Cardiac muscle cell (in vitro differentiated cells and primary cell): ENCODE data around the gene TUT7. TPM values are rescaled to one million over a fixed set of nuclear protein-coding genes. Genes with fewer than 3 reads are reported as not detected.

Experiments used
- DNase-seq, 2 donors: peaks; one replicate each; pipeline versions ENCODE4 v3.0.0 to v3.0.0-alpha.2; 2010 to 2017; ENCODE audit warnings: low read depth in 1 of 2, low spot score in 1 of 2
- H3K27ac ChIP-seq: fragments of 200-600 bp; sonication (generic); 2 replicates; pipeline ENCODE4 v1.5.1; 2016
- H3K27me3 ChIP-seq: fragments of 200-600 bp; sonication (generic); 2 replicates; pipeline ENCODE4 v1.6.0; 2016; ENCODE audit warnings: control low read depth
- H3K36me3 ChIP-seq: fragments of 200-600 bp; sonication (generic); 2 replicates; pipeline ENCODE4 v1.5.1; 2016; ENCODE audit warnings: control low read depth
- H3K4me1 ChIP-seq: fragments of 200-600 bp; sonication (generic); 2 replicates; pipeline ENCODE4 v1.8.1; 2017; ENCODE audit warnings: low read depth, mild to moderate bottlenecking, mixed run types
- H3K4me3 ChIP-seq: fragments of 200-600 bp; sonication (generic); 2 replicates; pipeline ENCODE4 v1.5.1; 2016; ENCODE audit warnings: mild to moderate bottlenecking
- H3K9me3 ChIP-seq: fragments of 200-600 bp; sonication (generic); 2 replicates; pipeline ENCODE4 v1.5.1; 2017; ENCODE audit warnings: low read depth, mild to moderate bottlenecking, control low read depth
- polyA plus RNA-seq: library from polyadenylated mRNA; unstranded; fragments of >200 nt; fragmentation: Nextera tagmentation; extraction: Ambion mirVana; gene quantifications from 2 replicates; pipeline ENCODE4 v1.2.1, GENCODE V29; 2016
- total RNA-seq: library from RNA; depleted of rRNA; stranded (reverse); fragments of >200 nt; gene quantifications from 2 replicates; pipeline ENCODE4 v1.2.3, GENCODE V29; 2016
- TF ChIP-seq, protein P1 (sequence below): IDR thresholded peaks from 2 replicates; pipeline ENCODE4 v1.5.1; 2012; ENCODE audit warnings: low read depth, mild to moderate bottlenecking, low read length

The TUT7 gene
- total and polyA plus RNA-seq, 2 experiments from 2014 or later = 10.3 to 16.4 TPM

DNA sequence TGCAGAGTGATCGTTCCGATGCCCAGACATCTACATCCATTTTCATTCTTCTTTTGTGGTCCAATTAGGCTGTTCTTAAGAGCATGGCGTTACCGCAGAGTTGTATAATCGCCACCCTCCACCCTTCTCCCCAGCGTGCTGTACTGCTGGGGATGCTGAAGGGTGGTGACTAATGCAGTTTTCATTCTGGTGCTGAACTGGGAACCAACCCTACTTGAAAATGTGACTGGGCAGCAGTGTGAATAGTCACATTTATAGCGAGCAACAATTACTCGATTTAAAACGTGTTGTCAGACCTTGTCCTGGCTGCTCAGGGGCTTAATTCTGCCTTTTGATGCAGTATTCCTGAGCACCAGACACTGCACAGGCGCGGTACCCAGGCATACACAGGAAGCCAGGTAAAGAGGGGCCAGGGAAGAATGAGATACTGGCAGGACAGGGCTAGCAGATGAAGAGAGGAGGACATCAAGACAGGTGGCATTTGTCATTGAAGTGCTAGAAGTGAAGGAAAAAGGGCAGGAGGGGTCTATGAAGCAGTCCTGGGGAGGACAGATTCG lies 71.2 kb downstream of the TUT7 start:
- TF ChIP-seq, protein P1, sequence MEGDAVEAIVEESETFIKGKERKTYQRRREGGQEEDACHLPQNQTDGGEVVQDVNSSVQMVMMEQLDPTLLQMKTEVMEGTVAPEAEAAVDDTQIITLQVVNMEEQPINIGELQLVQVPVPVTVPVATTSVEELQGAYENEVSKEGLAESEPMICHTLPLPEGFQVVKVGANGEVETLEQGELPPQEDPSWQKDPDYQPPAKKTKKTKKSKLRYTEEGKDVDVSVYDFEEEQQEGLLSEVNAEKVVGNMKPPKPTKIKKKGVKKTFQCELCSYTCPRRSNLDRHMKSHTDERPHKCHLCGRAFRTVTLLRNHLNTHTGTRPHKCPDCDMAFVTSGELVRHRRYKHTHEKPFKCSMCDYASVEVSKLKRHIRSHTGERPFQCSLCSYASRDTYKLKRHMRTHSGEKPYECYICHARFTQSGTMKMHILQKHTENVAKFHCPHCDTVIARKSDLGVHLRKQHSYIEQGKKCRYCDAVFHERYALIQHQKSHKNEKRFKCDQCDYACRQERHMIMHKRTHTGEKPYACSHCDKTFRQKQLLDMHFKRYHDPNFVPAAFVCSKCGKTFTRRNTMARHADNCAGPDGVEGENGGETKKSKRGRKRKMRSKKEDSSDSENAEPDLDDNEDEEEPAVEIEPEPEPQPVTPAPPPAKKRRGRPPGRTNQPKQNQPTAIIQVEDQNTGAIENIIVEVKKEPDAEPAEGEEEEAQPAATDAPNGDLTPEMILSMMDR = no peak
- peak overlapping the region; percentile 63 for H3K4me3 ChIP-seq
- peaks cover 14% of the 10 kb centered on the region for H3K4me1 ChIP-seq
- no peaks in the 10 kb centered on the region for H3K9me3 ChIP-seq
- peak in 1 of 2 donors; percentile 88 for DNase-seq
- no peaks in the 10 kb centered on the region for H3K36me3 ChIP-seq
- H3K27me3 ChIP-seq = no peaks in the 10 kb centered on the region
- peak overlapping the region; percentile 5 for H3K27ac ChIP-seq

DNA sequence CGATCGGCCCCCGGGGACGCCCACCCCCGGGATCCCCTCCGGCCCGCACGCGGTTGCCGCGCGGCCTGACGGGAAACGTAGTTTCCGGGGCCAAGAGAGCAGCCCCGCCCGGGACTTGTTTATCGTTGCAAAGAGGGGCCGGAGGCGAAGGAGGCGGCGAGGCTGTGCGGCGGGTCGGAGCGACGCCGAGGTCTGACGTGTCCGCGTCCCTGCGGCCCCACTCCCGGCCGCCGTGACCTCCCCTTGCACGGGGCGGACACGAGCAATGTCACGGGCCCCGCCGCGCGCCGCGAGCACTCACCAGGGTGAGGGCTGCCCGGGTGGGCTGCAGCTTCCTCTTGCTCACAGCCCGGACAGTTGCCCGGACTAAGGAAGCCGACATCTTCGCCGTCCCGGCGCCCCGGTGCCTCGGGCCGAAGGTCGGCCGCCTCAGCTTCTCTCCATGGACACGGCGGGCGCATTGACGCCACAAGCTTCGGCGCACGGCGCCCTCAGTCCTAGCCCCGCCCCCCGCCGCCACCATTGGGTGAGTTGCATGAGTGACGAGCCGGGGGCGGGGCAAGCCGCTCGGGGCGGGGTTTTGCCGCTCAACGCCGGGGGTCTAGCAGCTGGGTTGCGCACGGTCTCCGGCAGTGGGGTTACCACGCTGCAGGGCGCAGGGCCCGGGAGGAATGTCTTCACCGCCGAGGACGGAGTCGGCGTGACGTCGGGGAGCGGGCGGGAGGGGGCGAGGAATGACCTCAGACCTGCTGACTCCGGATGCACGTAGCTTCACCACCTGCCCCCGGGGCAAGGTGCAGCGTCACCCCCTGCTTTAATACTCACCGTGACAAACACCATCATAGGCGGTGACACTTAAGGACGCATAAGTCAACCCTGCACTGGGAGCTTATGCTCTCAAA lies 71.9 kb downstream of the TUT7 start, which contains the start of gene ISCA1:
ISCA1 (minus strand) TSS at position 462 of the 902 bp plus-strand sequence; CDS start at position 382, 80 bp downstream.
- no peaks in the 10 kb centered on the region for H3K27me3 ChIP-seq
- peak within 1 kb of the TSS; percentile 63 for H3K4me3 ChIP-seq
- peak within 1 kb of the TSS; percentile 95 for H3K27ac ChIP-seq
- peak; percentile 95 to 99 for DNase-seq
- no peaks in the 10 kb centered on the region for H3K9me3 ChIP-seq
- TF ChIP-seq, protein P1 = no peak
- peaks cover 14% of the 10 kb centered on the region for H3K4me1 ChIP-seq
- H3K36me3 ChIP-seq = no peaks in the 10 kb centered on the region

DNA sequence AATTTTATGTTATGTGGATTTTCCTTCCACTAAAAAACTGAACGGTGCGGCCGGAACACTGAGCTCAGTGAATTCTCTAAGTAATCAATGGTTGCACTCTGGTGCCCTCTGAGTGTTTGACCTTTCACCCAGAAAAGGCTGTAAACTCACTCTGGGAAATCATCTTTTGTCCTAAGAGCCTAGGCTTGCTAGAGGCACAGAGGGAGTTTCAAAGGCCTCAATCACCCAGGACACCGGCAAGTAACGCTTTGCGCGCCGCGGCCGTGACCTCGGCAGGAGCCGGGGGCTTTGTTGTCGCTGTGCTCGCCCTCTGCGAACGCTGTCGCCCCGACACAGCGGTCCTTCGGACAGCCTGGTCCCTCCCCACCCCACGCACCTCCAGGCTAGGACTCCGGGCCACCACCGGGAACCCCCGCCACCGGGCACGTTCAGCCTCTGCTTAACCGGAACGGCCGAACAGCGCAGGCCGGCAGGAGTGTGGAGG lies 72.6 kb downstream of the TUT7 start:
- H3K27me3 ChIP-seq = no peaks in the 10 kb centered on the region
- DNase-seq = peak in 1 of 2 donors; percentile 69
- H3K9me3 ChIP-seq = no peaks in the 10 kb centered on the region
- H3K27ac ChIP-seq = peak overlapping the region; percentile 95
- peak overlapping the region; percentile 63 for H3K4me3 ChIP-seq
- no peaks in the 10 kb centered on the region for H3K36me3 ChIP-seq
- TF ChIP-seq, protein P1 = no peak
- H3K4me1 ChIP-seq = peaks cover 14% of the 10 kb centered on the region

DNA sequence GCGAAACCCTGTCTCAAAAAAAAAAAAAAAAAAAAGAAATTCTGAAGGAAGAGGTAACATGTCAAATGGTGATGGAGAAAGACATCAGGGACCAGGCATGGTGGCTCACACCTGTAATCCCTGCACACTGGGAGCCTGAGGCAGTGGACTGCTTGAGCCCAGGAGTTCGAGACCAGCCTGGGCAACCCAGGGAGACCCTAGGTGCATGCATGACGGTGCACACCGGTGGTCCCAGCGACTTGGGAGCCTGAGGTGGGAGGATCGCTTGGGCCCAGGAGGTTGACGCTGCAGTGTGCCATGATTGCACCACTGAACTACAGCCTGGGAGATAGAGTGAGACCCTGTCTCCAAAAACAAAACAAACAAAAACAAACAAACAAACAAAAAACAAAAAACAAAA lies 73.6 kb downstream of the TUT7 start:
- TF ChIP-seq, protein P1 = no peak
- Histone ChIP-seq H3K9me3 (no peaks in the 10 kb centered on the region), H3K27ac (no peak overlapping the region), H3K4me1 (peaks cover 14% of the 10 kb centered on the region), H3K27me3 (no peaks in the 10 kb centered on the region), H3K36me3 (no peaks in the 10 kb centered on the region), H3K4me3 (peak overlapping the region; percentile 63)
- no peak for DNase-seq

DNA sequence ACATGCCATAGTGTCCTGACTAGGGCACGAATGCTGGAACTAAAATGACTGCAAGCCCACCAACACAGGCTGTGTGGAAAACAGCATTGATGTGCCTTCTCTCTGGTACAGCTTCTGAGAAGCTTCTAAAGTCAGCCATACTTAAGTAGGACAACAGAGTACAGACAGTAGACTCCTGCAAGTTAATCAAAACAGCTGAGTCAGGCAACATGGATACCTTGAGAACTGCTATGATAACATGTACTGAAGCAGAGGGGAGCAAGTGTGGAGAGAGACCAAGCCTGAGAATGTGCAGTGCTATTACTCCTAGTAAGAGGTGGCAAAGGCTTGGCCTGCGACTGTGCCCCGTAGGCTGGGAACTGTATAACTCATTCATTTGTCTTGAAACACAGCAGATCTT lies 74.4 kb downstream of the TUT7 start:
- Histone ChIP-seq H3K4me1 (peaks cover 14% of the 10 kb centered on the region), H3K4me3 (no peak overlapping the region), H3K9me3 (no peaks in the 10 kb centered on the region), H3K27me3 (no peaks in the 10 kb centered on the region), H3K36me3 (no peaks in the 10 kb centered on the region), H3K27ac (peak overlapping the region; percentile 13)
- TF ChIP-seq, protein P1 = no peak
- no peak for DNase-seq
